ENCODE results near the gene WDR5. TPM values are rescaled to one million over a fixed set of nuclear protein-coding genes. Genes with fewer than 3 reads are reported as not detected.
A peak's percentile ranks its signal among the peaks of the same experiment; 100 is the strongest.

WDR5 gene
- total RNA-seq, 1 donor from 2014 or later: 13.9 TPM

- Histone ChIP-seq H3K9me3 (no peaks in the 10 kb centered on the region), H3K36me3 (no peaks in the 10 kb centered on the region)
- TF ChIP-seq CTCF (IDR thresholded peaks at IDR 0.05): no peak
Observed at GRCh38 chr9:134174073-134174449, 38.2 kb downstream of the WDR5 start.

DNA sequence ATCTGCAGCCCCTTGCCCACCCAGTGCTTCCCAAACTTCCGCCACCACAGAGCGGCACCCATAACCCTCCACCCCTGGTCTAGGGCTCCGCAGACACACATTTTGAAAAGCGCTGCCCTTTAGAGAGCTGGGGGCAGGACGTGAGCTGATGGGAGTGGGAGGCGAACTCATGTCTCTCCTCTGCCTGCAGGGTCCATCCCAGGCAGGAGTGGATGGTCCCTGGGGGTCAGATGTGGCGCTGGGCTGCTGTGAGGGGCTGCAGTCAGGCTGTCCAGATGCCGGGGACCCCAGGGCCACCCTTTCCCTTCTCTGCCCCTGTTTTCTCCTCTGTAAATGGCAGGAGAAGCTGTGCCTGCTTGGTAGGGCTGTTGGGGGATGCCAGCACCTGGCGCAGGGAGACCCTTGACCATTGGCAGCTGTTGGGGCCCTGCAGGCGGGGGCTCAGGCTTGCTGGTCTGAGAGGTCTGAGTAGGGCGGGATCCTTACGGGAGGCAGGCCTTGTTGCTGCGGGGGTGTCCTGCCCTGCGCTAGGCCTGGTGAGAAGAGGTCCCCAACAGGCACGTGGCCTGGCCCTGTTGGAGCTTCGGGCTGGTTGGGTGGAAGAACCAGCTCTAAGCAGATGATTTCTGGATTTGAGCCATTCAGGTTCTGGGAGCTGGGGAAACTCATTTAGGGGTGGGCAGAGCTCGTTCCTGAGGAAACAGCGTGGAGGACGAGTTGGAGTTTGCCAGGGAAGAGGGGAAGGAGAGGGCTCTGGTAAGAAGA, 38.8 kb downstream of the WDR5 start:
- H3K4me1 ChIP-seq: peaks cover 10 to 16% of the 10 kb centered on the region in 2 donors
- DNase-seq (ENCODE audit: low spot score in 2 of 2): no peak
- intact Hi-C loops (cut with DNase I): loop anchor here (5.0 kb wide), 2 partner anchors 108 to 568 kb away; no protein-coding TSS in a partner anchor
- H3K9me3 ChIP-seq: no peaks in the 10 kb centered on the region
- TF ChIP-seq CTCF (IDR thresholded peaks at IDR 0.05): no peak
- H3K27me3 ChIP-seq: peaks cover 7% of the 10 kb centered on the region
- no peak overlapping the region for H3K27ac ChIP-seq
- no peak overlapping the region for H3K4me3 ChIP-seq
- no peaks in the 10 kb centered on the region for H3K36me3 ChIP-seq

More at GRCh38 chr9:134174073-134174449, 38.2 kb downstream of the WDR5 start:
- no peak for DNase-seq (ENCODE audit: low spot score in 2 of 2)
- Histone ChIP-seq H3K27me3 (peaks cover 7% of the 10 kb centered on the region), H3K4me3 (no peak overlapping the region), H3K4me1 (peaks cover 8 to 14% of the 10 kb centered on the region in 2 donors), H3K27ac (no peak overlapping the region)
- intact Hi-C loops (cut with DNase I): loop anchor here (5.0 kb wide), 2 partner anchors 108 to 568 kb away; no protein-coding TSS in a partner anchor

- DNase-seq (ENCODE audit: low spot score in 2 of 2): no peak
- intact Hi-C loops (cut with DNase I): no loop called here
- TF ChIP-seq CTCF (IDR thresholded peaks at IDR 0.05): no peak
- H3K27ac ChIP-seq: no peak overlapping the region
- H3K36me3 ChIP-seq: no peaks in the 10 kb centered on the region
- no peaks in the 10 kb centered on the region for H3K9me3 ChIP-seq
- H3K4me3 ChIP-seq: no peak overlapping the region
- H3K27me3 ChIP-seq: peaks cover 7% of the 10 kb centered on the region
- H3K4me1 ChIP-seq: peaks cover 10 to 16% of the 10 kb centered on the region in 2 donors
Observed at GRCh38 chr9:134175291-134175807, 39.5 kb downstream of the WDR5 start.

DNA sequence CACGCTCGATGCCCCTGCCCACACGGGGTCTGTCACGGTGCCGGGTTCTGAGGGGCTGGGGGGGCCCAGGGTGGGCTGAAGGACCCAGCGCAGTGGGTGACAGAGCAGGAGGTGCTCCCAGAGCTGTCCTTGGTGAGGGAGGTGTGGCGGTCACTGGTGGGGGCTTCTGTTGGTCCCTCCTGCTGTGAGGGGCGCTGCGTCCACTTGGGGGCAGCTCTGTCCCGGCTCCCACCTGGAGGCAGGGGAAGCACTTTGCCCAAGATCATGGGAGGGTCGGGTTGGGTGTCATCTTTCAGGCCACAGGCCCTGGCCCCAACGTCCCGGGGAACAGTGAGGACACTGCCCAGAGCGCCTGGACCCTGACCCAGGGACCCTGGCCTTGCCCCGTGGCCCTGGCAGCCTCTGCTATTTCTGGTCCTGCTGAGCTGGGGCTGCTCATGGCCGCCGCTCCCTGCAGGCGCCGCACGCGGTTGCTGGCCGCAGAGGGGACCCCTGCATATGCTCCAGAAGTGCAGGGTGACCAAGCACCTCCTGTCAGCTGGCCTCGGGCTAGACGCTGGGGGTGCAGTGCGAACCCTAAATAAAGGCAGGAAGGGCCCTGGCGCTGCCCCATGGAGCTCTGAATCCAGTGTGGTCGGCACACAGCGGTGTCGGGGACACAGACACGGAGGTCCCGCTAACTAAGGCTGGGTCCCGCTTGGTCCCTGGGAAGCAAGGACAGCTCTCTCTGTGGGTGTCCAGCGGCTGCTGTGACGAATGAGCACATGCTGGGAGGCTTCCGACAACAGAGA, 40.1 kb downstream of the WDR5 start:
- peaks cover 10 to 16% of the 10 kb centered on the region in 2 donors for H3K4me1 ChIP-seq
- no peak for DNase-seq (ENCODE audit: low spot score in 2 of 2)
- peak in 2 of 3 experiments; percentile 18 to 36 for TF ChIP-seq CTCF (IDR thresholded peaks at IDR 0.05)
- H3K27me3 ChIP-seq: peaks cover 7% of the 10 kb centered on the region
- no peak overlapping the region for H3K27ac ChIP-seq
- no peak overlapping the region for H3K4me3 ChIP-seq
- intact Hi-C loops (cut with DNase I): no loop called here
- H3K9me3 ChIP-seq: no peaks in the 10 kb centered on the region
- H3K36me3 ChIP-seq: no peaks in the 10 kb centered on the region

GRCh38 chr9:134176599-134176968, 40.7 kb downstream of the WDR5 start:
- DNase-seq (ENCODE audit: low spot score in 2 of 2): no peak
- no peak overlapping the region for H3K27ac ChIP-seq
- no peak for TF ChIP-seq CTCF (IDR thresholded peaks at IDR 0.05)
- peaks cover 10 to 16% of the 10 kb centered on the region in 2 donors for H3K4me1 ChIP-seq
- H3K4me3 ChIP-seq: no peak overlapping the region
- peaks cover 7% of the 10 kb centered on the region for H3K27me3 ChIP-seq
- intact Hi-C loops (cut with DNase I): no loop called here
- no peaks in the 10 kb centered on the region for H3K9me3 ChIP-seq
- no peaks in the 10 kb centered on the region for H3K36me3 ChIP-seq
